Ectodermal cell (in vitro differentiated cells): ENCODE data around the gene NUP210L.
"Not testable (repeated sequence)": the region's sequence is repeated elsewhere in the genome, so short reads cannot be mapped to it uniquely, and the experiment has no call there.

ENCODE experiments used
- H3K27ac ChIP-seq: 2 replicates; pipeline ENCODE4 v1.7.0; 2013; ENCODE audit warnings: mild to moderate bottlenecking, low read depth, low read length; ENCODE audit not compliant: insufficient read depth, poor library complexity, severe bottlenecking
- H3K27me3 ChIP-seq: 2 replicates; pipeline ENCODE4 v1.7.0; 2013; ENCODE audit warnings: mild to moderate bottlenecking, low read length; ENCODE audit not compliant: insufficient read depth, control insufficient read depth, poor library complexity, severe bottlenecking
- H3K36me3 ChIP-seq: one replicate; pipeline ENCODE4 v1.7.0; 2013; ENCODE audit warnings: low read length; ENCODE audit not compliant: control insufficient read depth, insufficient read depth
- H3K4me1 ChIP-seq: one replicate; pipeline ENCODE4 v1.7.0; 2013; ENCODE audit warnings: low read length; ENCODE audit not compliant: control insufficient read depth, insufficient read depth
- H3K4me3 ChIP-seq: 2 replicates; pipeline ENCODE4 v1.7.0; 2013; ENCODE audit warnings: low read depth, low read length, control low read depth; ENCODE audit not compliant: insufficient read depth
- H3K9me3 ChIP-seq: 2 replicates; pipeline ENCODE4 v1.7.0; 2013; ENCODE audit warnings: mild to moderate bottlenecking, low read length, moderate library complexity; ENCODE audit not compliant: control insufficient read depth
- WGBS, 2 experiments: methylation state at CpG; one replicate each; pipeline ENCODE4 v1.1.7; 2013; ENCODE audit warnings: missing lambda C conversion rate in 2 of 2; 5-methylcytosine and 5-hydroxymethylcytosine counted together

NUP210L gene

GRCh38 chr1:153984123-153984894 is 170.6 kb downstream of the NUP210L start:
- no peaks in the 10 kb centered on the region for H3K27me3 ChIP-seq
- peaks cover 9% of the 10 kb centered on the region for H3K4me1 ChIP-seq
- no peak overlapping the region for H3K4me3 ChIP-seq
- H3K27ac ChIP-seq = no peak overlapping the region
- no peaks in the 10 kb centered on the region for H3K36me3 ChIP-seq
- no peaks in the 10 kb centered on the region for H3K9me3 ChIP-seq
- WGBS, 2 experiments = 84 to 85% methylated on average over 6 of the region's 6 CpGs

- not testable (repeated sequence) for H3K27me3 ChIP-seq, H3K36me3 ChIP-seq, H3K4me1 ChIP-seq, H3K4me3 ChIP-seq, H3K9me3 ChIP-seq, H3K27ac ChIP-seq
- WGBS, 2 experiments = 92 to 95% methylated on average over 2 of the region's 2 CpGs
These were observed 173.1 kb downstream of the NUP210L start for GRCh38 chr1:153981735-153982134.

DNA sequence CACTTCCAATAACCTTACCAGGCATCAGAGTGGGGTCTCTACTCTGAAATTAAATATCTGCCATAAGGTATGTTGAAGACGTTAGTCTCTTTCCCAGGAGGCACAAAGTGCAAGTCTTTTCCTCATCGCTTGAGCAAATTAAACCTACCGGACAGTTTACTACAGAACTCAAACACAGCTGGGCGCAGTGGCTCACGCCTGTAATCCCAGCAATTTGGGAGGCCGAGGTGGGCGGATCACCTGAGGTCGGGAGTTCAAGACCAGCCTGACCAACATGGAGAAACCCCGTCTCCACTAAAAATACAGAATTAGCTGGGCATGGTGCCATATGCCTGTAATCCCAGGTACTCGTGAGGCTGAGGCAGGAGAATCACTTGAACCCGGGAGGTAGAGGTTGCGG is 175.8 kb downstream of the NUP210L start:
- 93 to 95% methylated on average over 12 of the region's 12 CpGs for WGBS, 2 experiments
- not testable (repeated sequence) for H3K27ac ChIP-seq, H3K36me3 ChIP-seq, H3K4me3 ChIP-seq, H3K9me3 ChIP-seq, H3K27me3 ChIP-seq, H3K4me1 ChIP-seq

- peak overlapping the region; percentile 95 for H3K4me3 ChIP-seq
- H3K36me3 ChIP-seq = peaks cover 9% of the 10 kb centered on the region
- no peaks in the 10 kb centered on the region for H3K9me3 ChIP-seq
- no peaks in the 10 kb centered on the region for H3K27me3 ChIP-seq
- no peak overlapping the region for H3K27ac ChIP-seq
- 88 to 90% methylated on average over 9 of the region's 9 CpGs for WGBS, 2 experiments
- no peaks in the 10 kb centered on the region for H3K4me1 ChIP-seq
These were observed 176.5 kb downstream of the NUP210L start for GRCh38 chr1:153978274-153978909.

- no peaks in the 10 kb centered on the region for H3K27me3 ChIP-seq
- H3K4me1 ChIP-seq = no peaks in the 10 kb centered on the region
- H3K9me3 ChIP-seq = no peaks in the 10 kb centered on the region
- H3K36me3 ChIP-seq = peaks cover 9% of the 10 kb centered on the region
- peak within 1 kb of the TSS; percentile 95 for H3K4me3 ChIP-seq
- WGBS, 2 experiments = 0% methylated on average over 75 of the region's 75 CpGs
- peak within 1 kb of the TSS; percentile 72 for H3K27ac ChIP-seq
These were observed 177.3 kb downstream of the NUP210L start, which contains the start of gene JTB for GRCh38 chr1:153977250-153978240. Gene JTB, minus strand, starts transcription at chr1:153977674. Its CDS starts 422 bp downstream, at chr1:153977252.

GRCh38 chr1:153976819-153977249 is 178.0 kb downstream of the NUP210L start:
- Histone ChIP-seq H3K27me3 (no peaks in the 10 kb centered on the region), H3K27ac (peak overlapping the region; percentile 72), H3K4me3 (peak overlapping the region; percentile 95), H3K9me3 (no peaks in the 10 kb centered on the region), H3K4me1 (no peaks in the 10 kb centered on the region), H3K36me3 (peaks cover 9% of the 10 kb centered on the region)
- WGBS, 2 experiments = 3% methylated on average over 16 of the region's 16 CpGs

DNA sequence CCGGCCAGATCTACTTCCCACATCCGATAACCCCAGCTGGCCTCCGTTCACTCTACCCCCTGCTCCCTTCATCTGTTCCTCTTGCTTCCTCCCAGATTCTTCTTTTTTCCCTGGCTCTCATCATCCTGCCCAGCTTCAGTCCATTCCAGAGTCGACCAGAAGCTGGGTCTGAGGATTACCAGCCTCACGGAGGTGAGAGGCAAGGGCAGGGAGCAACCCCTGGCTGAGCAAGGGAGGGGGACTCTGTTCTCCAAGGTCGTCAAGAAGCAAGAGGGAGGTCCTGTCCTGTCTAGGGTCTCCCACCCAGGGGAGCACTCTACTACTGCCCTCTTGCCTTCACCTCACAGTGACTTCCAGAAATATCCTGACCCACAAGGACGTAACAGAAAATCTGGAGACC is 181.3 kb downstream of the NUP210L start:
- peaks cover 1% of the 10 kb centered on the region for H3K4me1 ChIP-seq
- 94% methylated on average over 7 of the region's 7 CpGs for WGBS, 2 experiments
- H3K9me3 ChIP-seq = no peaks in the 10 kb centered on the region
- H3K36me3 ChIP-seq = peaks cover 9% of the 10 kb centered on the region
- no peaks in the 10 kb centered on the region for H3K27me3 ChIP-seq
- H3K27ac ChIP-seq = no peak overlapping the region
- no peak overlapping the region for H3K4me3 ChIP-seq

- H3K4me1 ChIP-seq = peaks cover 3% of the 10 kb centered on the region
- H3K27me3 ChIP-seq = no peaks in the 10 kb centered on the region
- 93 to 96% methylated on average over 3 of the region's 3 CpGs for WGBS, 2 experiments
- H3K27ac ChIP-seq = no peak overlapping the region
- peaks cover 9% of the 10 kb centered on the region for H3K36me3 ChIP-seq
- H3K9me3 ChIP-seq = no peaks in the 10 kb centered on the region
- H3K4me3 ChIP-seq = no peak overlapping the region
These were observed 181.8 kb downstream of the NUP210L start for GRCh38 chr1:153973071-153973470.

- H3K4me3 ChIP-seq = no peak overlapping the region
- H3K9me3 ChIP-seq = no peaks in the 10 kb centered on the region
- 95 to 97% methylated on average over 2 of the region's 2 CpGs for WGBS, 2 experiments
- H3K4me1 ChIP-seq = peaks cover 3% of the 10 kb centered on the region
- no peak overlapping the region for H3K27ac ChIP-seq
- H3K27me3 ChIP-seq = no peaks in the 10 kb centered on the region
- H3K36me3 ChIP-seq = peaks cover 9% of the 10 kb centered on the region
These were observed 184.5 kb downstream of the NUP210L start for GRCh38 chr1:153970346-153970745.

DNA sequence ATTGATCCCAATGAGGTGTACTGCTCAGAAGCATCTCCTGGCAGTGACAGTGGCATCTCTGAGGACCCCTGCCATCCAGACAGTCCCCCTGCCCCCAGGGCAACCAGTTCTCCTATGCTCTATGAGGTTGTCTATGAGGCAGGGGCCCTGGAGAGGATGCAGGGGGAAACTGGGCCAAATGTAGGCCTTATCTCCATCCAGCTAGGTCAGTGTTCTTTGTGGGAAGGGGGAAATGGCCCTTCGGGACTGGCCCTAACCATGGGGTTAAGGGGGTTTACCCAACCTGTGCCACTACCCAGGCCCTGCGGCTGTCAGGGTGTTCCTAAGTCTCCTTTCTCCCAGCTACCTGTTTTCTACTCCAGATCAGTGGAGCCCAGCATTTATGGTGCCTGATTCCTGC is 185.9 kb downstream of the NUP210L start:
- H3K27ac ChIP-seq = no peak overlapping the region
- 94 to 96% methylated on average over 2 of the region's 2 CpGs for WGBS, 2 experiments
- H3K4me3 ChIP-seq = no peak overlapping the region
- peaks cover 3% of the 10 kb centered on the region for H3K4me1 ChIP-seq
- H3K9me3 ChIP-seq = no peaks in the 10 kb centered on the region
- no peaks in the 10 kb centered on the region for H3K27me3 ChIP-seq
- H3K36me3 ChIP-seq = no peaks in the 10 kb centered on the region
